K562 (cell line): ENCODE data around the gene BOLL. TPM values are rescaled to one million over a fixed set of nuclear protein-coding genes. Genes with fewer than 3 reads are reported as not detected.

Experiments
- ATAC-seq: fragments of 200-7000 bp; cut with Tn5 transposase; 3 replicates; pipeline ENCODE4 v1.9.1; 2020; ENCODE audit warnings: moderate library complexity
- BruUV-seq: library from RNA; stranded (reverse); fragments of 400-500 nt; replicated peaks from 2 replicates; lab custom pipeline; 2021; lab: Mats Ljungman, UMichigan
- CTCF ChIA-PET: fragments of 300-600 bp; formaldehyde crosslinking; extraction: SDS; loops from one replicate; lab custom pipeline; 2021; ENCODE audit warnings: low intra/inter-chr PET ratio; lab: Yijun Ruan, JAX
- POLR2A ChIA-PET: fragments of 300-600, 350-650 bp; sonication (Branson Sonifier 250); formaldehyde crosslinking; extraction: SDS; loops from one replicate; lab custom pipeline; 2021; ENCODE audit warnings: antibody characterized with exemption, inconsistent platforms; lab: Yijun Ruan, JAX
- DNase-seq, 4 experiments: peaks; one replicate each; pipeline versions ENCODE4 v3.0.0 to v3.0.0-alpha.2; 2011 to 2018; ENCODE audit warnings: low spot score in 3 of 4, mixed read lengths in 3 of 4; ENCODE audit errors: extremely low read depth in 1 of 4
- FAIRE-seq: peaks from 2 replicates; lab custom pipeline; 2011; peaks lifted over from hg19 to GRCh38; lab: Jason Lieb, UNC
- H2AFZ ChIP-seq: 2 replicates; pipeline ENCODE4 v1.6.0; 2011; ENCODE audit warnings: low read depth, low read length, control low read depth, inconsistent platforms
- H3K27ac ChIP-seq: fragments of 200-600 bp; 3 replicates; pipeline ENCODE4 v1.8.0; 2011; ENCODE audit warnings: low read depth, mild to moderate bottlenecking, control low read depth, inconsistent platforms, low read length, moderate library complexity, mixed read lengths; ENCODE audit errors: extremely low read depth
- H3K27me3 ChIP-seq, 2 experiments: fragments of 300-600 bp in 1 of 2; 2 replicates in 1 of 2; 3 replicates in 1 of 2; pipeline versions ENCODE4 v1.6.0 to v1.8.0; 2011; ENCODE audit warnings: inconsistent platforms in 2 of 2, low read length in 2 of 2, mild to moderate bottlenecking in 1 of 2, mixed read lengths in 1 of 2, moderate library complexity in 1 of 2; ENCODE audit not compliant: control insufficient read depth in 2 of 2, insufficient read depth in 2 of 2
- H3K36me3 ChIP-seq: fragments of 300-600 bp; 3 replicates; pipeline ENCODE4 v1.8.0; 2011; ENCODE audit warnings: mild to moderate bottlenecking, low read length, inconsistent platforms; ENCODE audit not compliant: control insufficient read depth, insufficient read depth
- H3K4me1 ChIP-seq, 2 experiments: fragments of 200-600 bp in 1 of 2; replicated peaks in 1 of 2; 2 replicates in 1 of 2; 3 replicates in 1 of 2; pipeline versions ENCODE4 v1.5.1 to v1.8.0; 2011; ENCODE audit warnings: inconsistent platforms in 2 of 2, low read length in 2 of 2, mild to moderate bottlenecking in 1 of 2, mixed read lengths in 1 of 2, moderate library complexity in 1 of 2; ENCODE audit not compliant: control insufficient read depth in 2 of 2, insufficient read depth in 2 of 2
- H3K4me2 ChIP-seq: 2 replicates; pipeline ENCODE4 v1.6.1; 2011; ENCODE audit warnings: low read length, control low read depth, inconsistent platforms, mixed read lengths; ENCODE audit not compliant: insufficient read depth
- H3K4me3 ChIP-seq: fragments of 200-600 bp; sonication (generic), shearing (Covaris generic); 2 replicates; pipeline ENCODE4 v1.5.1; 2016; ENCODE audit warnings: control low read depth, inconsistent platforms
- H3K79me2 ChIP-seq: fragments of 200-600 bp; 3 replicates; pipeline ENCODE4 v1.8.0; 2011; ENCODE audit warnings: low read length, inconsistent platforms; ENCODE audit not compliant: control insufficient read depth, insufficient read depth
- H3K9ac ChIP-seq, 2 experiments: 2 replicates each; pipeline versions ENCODE4 v1.6.0 to v1.6.1; 2011; ENCODE audit warnings: low read depth in 2 of 2, low read length in 2 of 2, control low read depth in 1 of 2, inconsistent platforms in 1 of 2, mild to moderate bottlenecking in 1 of 2, mixed read lengths in 1 of 2; ENCODE audit not compliant: insufficient read depth in 1 of 2
- H3K9me1 ChIP-seq: one replicate; pipeline ENCODE4 v1.6.0; 2011; ENCODE audit warnings: inconsistent platforms, mild to moderate bottlenecking, low read length, moderate library complexity; ENCODE audit not compliant: control insufficient read depth, insufficient read depth
- H3K9me3 ChIP-seq: replicated peaks from 2 replicates; pipeline ENCODE4 v1.5.1; 2011; ENCODE audit warnings: low read depth, low read length, inconsistent platforms; ENCODE audit not compliant: control insufficient read depth, insufficient read depth
- H4K20me1 ChIP-seq: replicated peaks from 2 replicates; pipeline ENCODE4 v1.6.1; 2011; ENCODE audit warnings: low read length, inconsistent platforms, mixed read lengths; ENCODE audit not compliant: control insufficient read depth, insufficient read depth
- EZH2 ChIP-seq: IDR thresholded peaks from 2 replicates; pipeline ENCODE4 v1.6.1; 2012; ENCODE audit warnings: low read depth, mild to moderate bottlenecking, inconsistent platforms, low read length, borderline replicate concordance
- HNRNPLL ChIP-seq: fragments of 200-400 bp; formaldehyde crosslinking; IDR thresholded peaks from 2 replicates; pipeline ENCODE4 v1.6.1; 2017; ENCODE audit warnings: low read length, low read depth, mild to moderate bottlenecking; ENCODE audit not compliant: poor library complexity, severe bottlenecking
- NEUROD1 ChIP-seq: fragments of 150-350 bp; IDR thresholded peaks from 2 replicates; pipeline ENCODE4 v1.6.1; 2014; ENCODE audit warnings: borderline replicate concordance, low read length, low read depth; ENCODE audit not compliant: partially characterized antibody
- SRSF7 ChIP-seq: fragments of 200-400 bp; formaldehyde crosslinking; optimal IDR thresholded peaks from 2 replicates; pipeline ENCODE3; 2017; ENCODE audit warnings: mild to moderate bottlenecking, low read depth, low read length
- WHSC1 ChIP-seq: IDR thresholded peaks from one replicate; pipeline ENCODE4 v1.6.1; 2012; ENCODE audit warnings: low read length, control low read depth, inconsistent platforms
- in situ Hi-C: fragments of 300-500 bp; cut with MboI; formaldehyde crosslinking; loops from 4 replicates; pipeline ENCODE4 v1.15.0; 2018; ENCODE audit warnings: inconsistent platforms, mixed read lengths
- intact Hi-C: fragments of 100-400 bp; cut with micrococcal nuclease; formaldehyde crosslinking; loops from 2 replicates; pipeline ENCODE4 v1.14.2; 2022
- polyA plus RNA-seq, 8 experiments: library from polyadenylated mRNA; depleted of rRNA in 4 of 8; stranded (reverse) in 5 of 8; unstranded in 3 of 8; fragments of >200 nt; fragmentation: Nextera tagmentation in 2 of 8; fragmentation: Illumina TruSeq in 1 of 8; extraction: Ambion mirVana in 2 of 8; extraction: Trizol in 1 of 8; gene quantifications; 2 replicates each; pipeline versions ENCODE4 v1.2.1 to v1.2.3, GENCODE V29; 2011 to 2014; ENCODE audit warnings: inconsistent platforms in 1 of 8, missing spikeins in 1 of 8
- total RNA-seq, 7 experiments: library from RNA; depleted of rRNA in 6 of 7; stranded (reverse); fragments of >200 nt in 6 of 7; fragmentation: Illumina TruSeq in 2 of 7; extraction: Trizol in 2 of 7; gene quantifications; 2 replicates each; pipeline versions ENCODE4 v1.2.1 to v1.2.3, GENCODE V29; 2011 to 2021; ENCODE audit warnings: low replicate concordance in 1 of 7
- TF ChIP-seq, protein P1 (sequence below): IDR thresholded peaks from 2 replicates; pipeline ENCODE4 v1.6.1; 2014; ENCODE audit warnings: antibody characterized with exemption

BOLL gene
- total and polyA plus RNA-seq, 9 of the 15 experiments (the other 6 are each of a cell fraction or from before 2014, with no cell fraction given): 0.11 to 0.55 (median 0.19) TPM; not detected in 1

GRCh38 chr2:197795277-197795676 lies 10.2 kb upstream of the BOLL start:
- no TSS peak for BruUV-seq
- Histone ChIP-seq H3K4me3 (no peak overlapping the region), H3K79me2 (no peaks in the 10 kb centered on the region), H4K20me1 (no peaks in the 10 kb centered on the region), H3K36me3 (no peaks in the 10 kb centered on the region), H2AFZ (no peak overlapping the region), H3K27me3 (no peaks in the 10 kb centered on the region), H3K9ac (no peak overlapping the region), H3K9me1 (no peaks in the 10 kb centered on the region), H3K27ac (no peak overlapping the region), H3K4me2 (no peak overlapping the region), H3K4me1 (no peaks in the 10 kb centered on the region), H3K9me3 (no peaks in the 10 kb centered on the region)
- in situ Hi-C loops: loop anchor here (10.0 kb wide), 1 partner anchor 500 kb away; no protein-coding TSS in a partner anchor
- intact Hi-C loops: no loop called here
- FAIRE-seq (no peak), ATAC-seq (no peak), DNase-seq (no peak)
- ChIA-PET POLR2A (no interaction called here), CTCF (no interaction called here)
- TF ChIP-seq SRSF7: no peak
- no peak for TF ChIP-seq WHSC1
- TF ChIP-seq NEUROD1: no peak
- TF ChIP-seq, protein P1, sequence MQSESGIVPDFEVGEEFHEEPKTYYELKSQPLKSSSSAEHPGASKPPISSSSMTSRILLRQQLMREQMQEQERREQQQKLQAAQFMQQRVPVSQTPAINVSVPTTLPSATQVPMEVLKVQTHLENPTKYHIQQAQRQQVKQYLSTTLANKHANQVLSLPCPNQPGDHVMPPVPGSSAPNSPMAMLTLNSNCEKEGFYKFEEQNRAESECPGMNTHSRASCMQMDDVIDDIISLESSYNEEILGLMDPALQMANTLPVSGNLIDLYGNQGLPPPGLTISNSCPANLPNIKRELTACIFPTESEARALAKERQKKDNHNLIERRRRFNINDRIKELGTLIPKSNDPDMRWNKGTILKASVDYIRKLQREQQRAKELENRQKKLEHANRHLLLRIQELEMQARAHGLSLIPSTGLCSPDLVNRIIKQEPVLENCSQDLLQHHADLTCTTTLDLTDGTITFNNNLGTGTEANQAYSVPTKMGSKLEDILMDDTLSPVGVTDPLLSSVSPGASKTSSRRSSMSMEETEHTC: no peak
- no peak for TF ChIP-seq EZH2
- TF ChIP-seq HNRNPLL: no peak
